Measurements from ENCODE around the gene ZNF692.
"Not testable (repeated sequence)": the region's sequence is repeated elsewhere in the genome, so short reads cannot be mapped to it uniquely, and the experiment has no call there.

Gene ZNF692

DNA sequence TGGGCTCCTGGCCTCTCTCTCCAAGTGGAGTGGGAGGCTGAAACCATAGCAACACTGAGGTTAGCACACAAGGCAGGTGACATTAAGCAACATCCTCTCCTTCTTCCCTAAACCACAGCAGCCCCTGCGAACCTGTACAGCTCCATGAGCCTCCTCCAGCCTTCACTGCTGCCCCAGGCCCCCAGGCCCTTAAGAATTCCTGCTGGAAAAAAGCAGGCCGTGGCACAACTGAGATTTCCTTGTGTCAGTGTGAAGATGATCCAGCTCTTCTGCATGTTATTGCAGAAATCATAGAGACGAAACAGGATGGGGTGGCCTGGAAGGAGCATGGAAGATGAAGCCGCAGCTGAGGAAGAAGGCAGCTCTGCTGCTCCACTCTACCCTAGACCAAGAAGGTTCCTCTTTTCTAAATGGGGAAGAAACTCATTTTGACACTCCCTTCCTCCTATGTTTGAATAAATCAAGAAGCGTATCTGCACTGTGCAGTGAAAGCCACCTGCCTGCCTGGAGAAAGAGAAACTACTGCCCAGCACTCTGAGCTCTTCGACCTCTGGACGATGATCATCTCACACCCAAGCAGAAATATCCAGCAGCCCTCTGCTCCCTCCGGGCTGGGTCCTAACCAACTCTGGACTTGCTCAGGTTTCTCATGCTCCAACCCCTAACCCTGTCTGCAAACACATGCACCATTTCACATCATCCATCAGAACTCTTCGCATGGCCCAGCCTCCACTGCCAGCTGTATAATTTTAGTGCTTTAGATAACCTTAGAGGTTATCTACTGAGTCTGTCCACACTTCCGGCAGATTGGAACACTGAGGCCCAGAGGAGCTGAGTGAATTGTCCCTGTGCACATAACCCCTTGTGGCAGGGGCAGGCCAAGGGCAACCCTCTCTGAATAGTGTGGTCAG lies 53.9 kb downstream of the ZNF692 start:
- DNase-seq, result no peak

DNA sequence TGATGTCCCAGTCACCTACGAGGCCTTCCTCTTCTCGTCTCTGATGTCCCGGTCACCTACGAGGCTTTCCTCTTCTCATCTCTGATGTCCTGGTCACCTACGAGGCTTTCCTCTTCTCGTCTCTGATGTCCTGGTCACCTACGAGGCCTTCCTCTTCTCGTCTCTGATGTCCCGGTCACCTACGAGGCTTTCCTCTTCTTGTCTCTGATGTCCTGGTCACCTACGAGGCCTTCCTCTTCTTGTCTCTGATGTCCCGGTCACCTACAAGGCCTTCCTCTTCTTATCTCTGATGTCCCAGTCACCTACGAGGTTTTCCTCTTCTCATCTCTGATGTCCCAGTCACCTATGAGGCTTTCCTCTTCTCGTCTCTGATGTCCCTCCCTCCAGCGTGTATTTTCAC lies 55.4 kb downstream of the ZNF692 start:
- DNase-seq, result not testable (repeated sequence)

DNA sequence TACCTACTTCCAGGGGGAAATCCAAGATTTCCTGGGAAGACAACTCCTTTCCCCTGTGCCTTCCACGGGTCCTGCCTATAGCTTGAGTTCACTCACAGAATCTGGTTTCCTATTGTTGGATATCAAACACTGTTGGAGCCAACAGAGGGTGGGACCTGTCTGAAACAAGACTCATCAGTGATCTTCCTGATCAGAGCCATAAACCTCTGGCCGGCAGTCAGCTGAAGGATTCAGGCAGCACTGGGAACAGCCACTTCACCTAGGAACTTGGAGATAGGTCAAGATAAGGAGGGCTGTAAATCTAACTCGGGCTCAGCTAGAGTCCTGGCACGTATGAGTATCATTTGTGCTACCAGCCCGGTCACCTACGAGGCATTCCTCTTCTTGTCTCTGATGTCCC lies 56.4 kb downstream of the ZNF692 start:
- DNase-seq, result no peak

DNA sequence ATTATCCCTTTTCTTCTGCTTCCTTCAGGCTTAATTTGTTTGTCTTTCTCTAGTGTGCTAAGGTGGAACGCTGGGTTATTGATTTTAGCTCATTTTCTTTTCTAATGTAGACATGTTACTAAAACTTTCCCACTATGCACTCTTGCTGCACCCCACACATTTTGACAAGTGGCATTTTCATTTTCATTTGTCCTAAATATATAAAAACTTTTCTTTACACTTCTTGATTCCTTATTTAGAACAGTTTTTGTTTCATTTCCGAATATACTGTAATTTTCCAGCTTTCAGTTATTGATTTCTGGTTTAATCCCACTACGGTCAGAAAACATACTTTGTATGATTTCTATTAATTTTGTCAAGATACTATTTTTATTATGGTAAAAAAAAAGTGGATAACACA lies 58.4 kb downstream of the ZNF692 start:
- DNase-seq, result no peak
